Right hindlimb (tissue), 1 donor: Measurements from ENCODE around the gene SRPX.

Experiments
- DNase-seq: peaks from one replicate; pipeline ENCODE4 v3.0.0-alpha.2; 2018

The SRPX gene

DNA sequence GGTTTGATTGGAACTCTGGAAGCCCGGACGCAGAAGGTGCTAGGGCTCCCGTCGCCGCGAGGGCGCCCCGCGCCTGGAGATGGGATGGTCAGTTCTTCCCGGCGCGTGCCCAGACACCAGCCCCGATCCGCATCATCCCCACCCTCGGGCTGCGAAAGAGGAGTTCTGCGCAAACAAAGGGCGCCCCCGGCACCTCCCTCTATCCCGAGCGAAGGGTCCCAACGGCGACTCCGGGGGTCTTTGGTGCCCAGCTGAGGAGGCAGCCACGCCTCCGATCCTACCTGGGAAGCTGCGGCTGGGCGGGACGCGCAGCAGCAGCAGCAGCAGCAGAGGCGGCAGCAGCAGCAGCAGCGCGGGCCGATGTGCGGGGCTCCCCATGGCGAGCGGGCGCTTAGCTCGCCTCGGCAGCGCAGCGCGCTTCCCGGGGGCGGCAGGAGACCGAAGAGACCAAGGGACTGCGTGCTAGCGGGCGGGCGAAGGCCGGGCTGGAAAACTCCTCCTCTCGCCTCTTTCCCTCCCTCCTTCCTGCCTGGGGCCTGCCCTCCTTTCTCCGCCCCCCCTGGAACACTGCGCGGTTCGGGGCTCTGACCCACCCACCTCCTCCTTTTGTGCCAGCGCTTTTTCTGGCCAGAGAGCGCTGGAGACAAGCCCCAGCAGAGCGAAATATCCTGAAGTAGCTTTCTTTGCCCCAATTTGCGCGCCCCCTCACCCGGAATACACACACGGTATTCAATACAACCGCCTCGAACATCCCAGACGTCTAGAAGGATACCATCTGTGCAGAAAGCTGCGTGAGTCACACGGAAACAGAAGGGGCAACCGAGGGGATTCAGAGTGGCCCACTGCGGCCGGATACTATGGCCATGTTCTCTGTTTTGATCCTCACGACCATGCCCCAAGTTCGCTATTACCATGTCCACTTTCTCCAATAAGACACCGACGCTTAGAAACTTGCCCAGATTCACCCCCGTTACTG, at the start of gene SRPX:
Gene SRPX (minus strand): TSS at position 457 of the 976 bp plus-strand sequence. CDS start 79 bp downstream, at position 378.
- DNase-seq, result peak; percentile 69

DNA sequence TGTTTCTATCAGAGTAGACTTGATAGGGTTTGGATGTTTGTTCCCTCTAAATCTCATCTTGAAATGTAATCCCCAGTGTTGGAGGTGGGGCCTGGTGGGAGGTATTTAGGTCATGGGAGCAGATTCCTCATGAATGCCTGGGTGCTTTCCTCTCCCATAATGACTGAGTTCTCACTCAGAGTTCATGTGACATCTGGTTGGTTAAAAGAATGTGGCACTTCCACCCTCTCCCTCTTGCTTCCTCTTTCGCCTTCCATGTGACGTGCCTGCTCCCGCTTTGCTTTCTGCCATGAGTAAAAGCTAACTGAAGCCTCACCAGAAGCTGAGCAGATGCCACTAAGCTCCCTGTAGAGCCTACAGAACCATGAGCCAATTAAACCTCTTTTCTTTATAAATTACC, 47.3 kb upstream of the SRPX start:
- DNase-seq, result no peak

- DNase-seq, result no peak
Measured at GRCh38 chrX:38262715-38263620, 42.3 kb upstream of the SRPX start.

- no peak for DNase-seq
Measured at GRCh38 chrX:38260231-38260630, 39.6 kb upstream of the SRPX start.

GRCh38 chrX:38256019-38256418, 35.3 kb upstream of the SRPX start:
- no peak for DNase-seq

DNA sequence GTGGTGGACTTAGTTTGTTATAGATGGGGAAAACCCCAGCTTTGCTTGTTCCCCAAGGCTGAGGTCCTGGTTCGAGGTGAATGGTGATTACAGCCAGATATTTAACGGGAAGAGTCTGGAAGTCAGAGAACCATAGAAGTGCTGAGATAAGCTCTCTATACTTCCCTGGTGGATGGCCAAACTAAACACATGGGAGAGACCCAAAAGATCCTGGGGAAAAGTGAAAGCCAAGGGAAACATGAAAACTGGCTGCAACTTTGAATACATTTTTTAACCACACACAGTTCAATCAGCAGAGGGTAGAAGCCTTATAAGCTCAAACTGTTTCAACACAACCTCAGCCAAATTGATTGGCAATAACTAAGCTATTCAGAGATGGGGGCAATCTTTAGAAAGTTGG, 29.3 kb upstream of the SRPX start:
- no peak for DNase-seq

DNA sequence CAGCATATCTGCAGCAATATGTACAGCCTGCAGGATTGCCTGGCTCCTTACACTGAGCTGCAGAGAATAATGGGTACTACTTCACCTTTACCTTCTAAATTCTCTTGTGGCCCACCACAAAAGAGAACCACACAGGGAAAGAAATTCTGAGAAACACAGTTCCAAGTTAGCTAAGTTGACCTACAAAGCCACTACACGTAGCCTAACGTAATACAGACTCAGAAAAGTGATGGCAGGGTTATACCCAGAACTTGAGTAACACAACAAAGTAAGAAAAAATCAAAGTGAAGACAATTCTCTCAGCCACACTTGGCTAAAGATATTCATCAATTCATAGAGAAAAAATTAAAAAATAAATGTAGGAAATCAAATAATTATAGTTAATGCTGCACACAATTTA, 26.4 kb upstream of the SRPX start:
- DNase-seq, result no peak

GRCh38 chrX:38240541-38240940, 19.9 kb upstream of the SRPX start:
- no peak for DNase-seq

GRCh38 chrX:38236901-38237615, 16.4 kb upstream of the SRPX start:
- no peak for DNase-seq

DNA sequence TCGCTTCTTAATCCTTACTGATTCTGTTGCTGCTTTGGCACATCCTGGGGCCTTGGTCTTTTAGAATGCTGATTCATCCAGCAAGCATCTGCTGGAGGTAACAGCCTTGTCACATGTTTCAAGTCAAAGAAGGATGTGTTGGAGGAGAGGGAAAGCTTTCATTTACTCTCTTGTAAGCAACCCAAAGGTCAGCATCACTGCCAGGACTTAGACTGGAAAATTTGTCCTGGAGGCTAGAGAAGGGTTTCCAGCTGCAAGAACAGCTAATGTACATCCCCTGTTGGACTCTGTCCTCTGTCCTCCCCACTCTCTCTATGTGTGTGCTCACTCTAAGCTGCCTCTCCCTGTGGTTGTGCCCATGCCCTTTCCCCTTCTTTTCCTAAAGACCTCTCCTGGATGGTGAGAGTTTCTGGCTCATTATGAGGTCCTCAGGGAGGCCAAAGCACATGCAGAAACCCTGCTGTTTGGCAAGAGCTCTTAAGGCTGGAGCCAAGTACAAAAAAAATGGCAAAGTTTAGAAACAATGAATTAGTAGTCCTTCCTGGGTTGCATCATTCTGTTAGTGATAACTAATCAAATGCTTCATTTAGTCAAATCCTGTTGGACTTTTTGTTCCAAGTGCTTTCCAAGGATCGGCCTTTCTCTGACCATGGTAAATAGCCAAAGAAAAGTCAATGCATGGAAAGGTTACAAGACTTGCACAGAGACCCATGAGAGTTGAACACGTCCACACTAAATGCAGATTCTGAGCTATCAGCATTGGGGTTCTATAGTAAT, 13.4 kb upstream of the SRPX start:
- peak; percentile 73 for DNase-seq

GRCh38 chrX:38232079-38232686, 11.5 kb upstream of the SRPX start:
- no peak for DNase-seq

- no peak for DNase-seq
Measured at GRCh38 chrX:38225093-38225492, 4.4 kb upstream of the SRPX start.

- DNase-seq, result no peak
Measured at GRCh38 chrX:38224160-38224559, 3.5 kb upstream of the SRPX start.

GRCh38 chrX:38221391-38221929, 789 bp upstream of the SRPX start:
- DNase-seq, result no peak

DNA sequence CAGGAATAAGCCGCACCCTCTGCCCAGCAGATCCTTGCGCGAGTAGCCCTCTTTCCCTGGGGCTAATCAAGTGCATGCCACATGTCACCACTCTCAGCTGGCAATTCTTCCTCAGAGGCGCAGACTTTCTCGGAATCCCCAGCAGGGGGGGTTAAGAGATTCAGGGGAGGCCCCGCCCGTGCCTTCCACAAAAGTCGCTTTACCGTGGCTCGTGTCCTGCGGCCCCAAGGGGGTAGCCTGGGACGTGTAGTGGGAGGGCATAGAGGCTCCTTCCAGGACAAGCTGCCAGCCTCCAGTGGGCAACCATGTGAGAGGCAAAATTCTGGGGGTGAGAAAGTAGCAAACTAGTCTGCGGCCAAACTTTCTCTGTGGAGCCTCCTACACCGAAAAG, 652 bp downstream of the SRPX start:
- peak; percentile 35 for DNase-seq

DNA sequence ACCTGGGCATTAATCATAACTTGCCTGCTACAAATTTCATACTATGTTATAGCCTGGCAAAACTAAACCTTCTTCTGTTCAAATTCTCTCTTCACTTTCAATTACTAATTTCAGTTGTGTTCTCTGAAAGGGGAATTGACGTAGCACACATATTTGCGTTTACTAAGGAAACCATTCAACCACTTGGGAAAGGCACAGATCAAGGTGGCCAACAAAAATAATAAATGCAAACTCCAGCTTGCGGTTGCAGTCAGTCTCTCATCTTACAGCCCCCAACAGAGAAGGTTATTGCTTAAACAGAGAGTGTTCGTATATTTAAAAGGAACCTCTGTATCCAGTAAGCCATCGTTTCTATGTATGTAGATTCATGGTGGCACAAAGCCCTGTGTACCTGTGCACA, 4.0 kb downstream of the SRPX start:
- DNase-seq, result no peak

DNA sequence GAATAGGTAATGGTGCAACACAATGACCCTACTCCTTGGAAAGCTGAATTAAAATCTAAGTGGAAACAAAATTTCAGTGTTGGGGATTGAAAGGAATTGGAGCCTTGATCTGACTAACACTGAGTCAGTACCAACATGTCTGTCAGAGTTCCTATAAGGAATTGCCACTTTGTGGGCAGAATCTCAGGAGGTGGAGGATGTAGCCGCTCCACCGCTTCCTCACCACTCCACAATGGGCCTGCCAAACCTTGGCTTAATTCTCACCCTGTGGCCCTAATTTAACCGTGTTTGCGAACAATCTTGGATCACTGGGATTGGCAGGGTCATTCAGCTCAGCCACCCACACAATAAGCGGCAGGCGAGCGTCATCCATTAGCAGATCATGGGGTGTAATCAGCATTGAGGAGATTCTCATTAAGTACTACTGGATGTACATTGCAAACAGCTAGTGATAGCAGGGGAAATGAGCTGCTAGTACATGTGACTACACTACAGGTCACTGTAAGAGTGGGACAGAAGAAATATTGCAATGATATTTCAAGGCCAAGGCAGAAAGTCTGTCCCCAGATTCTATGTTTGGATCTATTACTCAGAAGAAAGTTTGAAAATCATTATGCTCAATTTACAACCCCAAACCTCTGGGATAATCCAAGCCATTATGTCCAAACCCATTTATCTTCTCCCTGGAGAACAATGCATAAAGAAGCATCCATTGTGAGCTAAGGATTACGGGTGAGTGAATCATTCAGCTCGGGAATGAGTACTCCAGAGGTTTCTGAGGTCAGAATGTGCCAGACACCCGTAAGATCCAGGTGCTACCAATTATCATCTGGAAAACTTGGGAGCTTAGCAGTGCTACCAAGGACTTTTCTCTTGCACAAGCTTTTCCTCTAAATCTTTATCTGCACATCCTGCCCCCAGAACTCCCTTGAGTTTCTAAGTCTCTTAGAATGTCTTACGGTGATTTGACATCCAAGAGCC, 5.8 kb downstream of the SRPX start:
- no peak for DNase-seq

DNA sequence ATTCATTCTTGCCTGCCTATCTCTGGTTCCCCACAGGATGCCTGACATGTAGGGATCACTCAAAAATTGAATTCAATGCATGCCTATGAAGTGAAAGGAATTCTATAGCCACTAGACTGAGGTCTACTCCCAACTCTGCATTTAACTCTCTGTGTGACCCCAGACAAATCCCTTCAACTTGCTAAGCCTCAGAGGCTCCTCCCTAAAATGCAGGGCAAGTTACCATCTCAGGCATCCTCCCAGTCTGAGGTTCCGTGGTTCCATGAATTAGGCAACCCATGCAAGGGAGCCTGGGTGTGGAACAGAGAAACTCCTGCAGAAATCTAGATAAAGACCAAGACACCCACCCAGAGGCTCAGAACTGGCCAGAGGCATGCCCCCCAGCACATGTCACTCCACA, 6.6 kb downstream of the SRPX start:
- no peak for DNase-seq

DNA sequence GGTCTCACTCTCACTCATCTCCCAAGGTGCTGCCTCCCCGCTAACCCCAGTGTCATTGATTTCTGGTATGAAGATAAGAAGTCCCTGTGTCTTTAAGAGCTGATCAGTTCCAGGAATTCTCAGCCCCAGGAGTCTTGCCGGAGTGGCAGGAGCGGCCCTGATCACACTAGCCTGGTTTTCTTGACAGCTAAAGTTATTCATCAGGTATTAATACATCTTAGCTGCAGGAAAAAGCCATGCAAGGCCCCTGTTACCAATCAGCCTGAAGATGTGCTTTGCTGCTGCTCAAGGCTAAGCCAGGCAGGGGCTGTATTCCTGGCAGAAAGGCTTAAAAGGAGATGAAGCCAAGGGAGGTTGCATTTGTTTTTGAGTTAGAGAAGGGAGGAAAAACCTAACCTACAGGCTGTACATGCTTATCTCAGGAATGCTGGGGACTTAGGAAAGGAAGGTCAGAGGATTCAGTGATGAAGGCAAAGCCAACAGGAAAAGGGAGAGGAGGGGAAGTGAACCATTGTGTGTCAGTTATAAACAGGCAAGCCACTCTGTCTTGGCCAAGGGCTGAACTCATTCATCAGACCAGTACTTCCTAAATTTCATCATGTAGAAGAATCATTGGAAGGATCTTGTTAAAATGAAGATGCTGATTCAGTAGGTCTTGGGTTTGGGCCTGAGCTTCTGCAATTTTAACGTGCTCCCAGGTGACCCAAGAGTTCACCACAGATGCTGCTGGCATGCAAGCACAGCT, 8.6 kb downstream of the SRPX start:
- no peak for DNase-seq
